Duodenal mucosa (tissue), 2 donors: Measurements from ENCODE around the gene ADGRG7.

Experiments
- H3K27ac ChIP-seq: one replicate; pipeline ENCODE4 v1.7.0; 2013; ENCODE audit warnings: low read depth, low read length
- H3K27me3 ChIP-seq, 2 donors: one replicate each; pipeline ENCODE4 v1.7.0; 2013; ENCODE audit warnings: low read length in 2 of 2, control low read depth in 1 of 2; ENCODE audit not compliant: insufficient read depth in 2 of 2, control insufficient read depth in 1 of 2
- H3K36me3 ChIP-seq, 2 donors: one replicate each; pipeline ENCODE4 v1.7.0; 2013; ENCODE audit warnings: low read length in 2 of 2, control low read depth in 1 of 2; ENCODE audit not compliant: insufficient read depth in 2 of 2, control insufficient read depth in 1 of 2
- H3K4me1 ChIP-seq, 2 donors: one replicate each; pipeline ENCODE4 v1.7.0; 2013; ENCODE audit warnings: low read length in 2 of 2, control low read depth in 1 of 2; ENCODE audit not compliant: insufficient read depth in 2 of 2, control insufficient read depth in 1 of 2
- H3K4me3 ChIP-seq, 2 donors: one replicate each; pipeline ENCODE4 v1.7.0; 2013; ENCODE audit warnings: low read length in 2 of 2, low read depth in 1 of 2
- H3K9ac ChIP-seq, 2 donors: one replicate each; pipeline ENCODE4 v1.7.0; 2013; ENCODE audit warnings: low read length in 2 of 2, low read depth in 1 of 2
- H3K9me3 ChIP-seq, 2 donors: one replicate each; pipeline ENCODE4 v1.7.0; 2013; ENCODE audit warnings: low read length in 2 of 2, control low read depth in 1 of 2; ENCODE audit not compliant: control insufficient read depth in 1 of 2

The ADGRG7 gene

DNA sequence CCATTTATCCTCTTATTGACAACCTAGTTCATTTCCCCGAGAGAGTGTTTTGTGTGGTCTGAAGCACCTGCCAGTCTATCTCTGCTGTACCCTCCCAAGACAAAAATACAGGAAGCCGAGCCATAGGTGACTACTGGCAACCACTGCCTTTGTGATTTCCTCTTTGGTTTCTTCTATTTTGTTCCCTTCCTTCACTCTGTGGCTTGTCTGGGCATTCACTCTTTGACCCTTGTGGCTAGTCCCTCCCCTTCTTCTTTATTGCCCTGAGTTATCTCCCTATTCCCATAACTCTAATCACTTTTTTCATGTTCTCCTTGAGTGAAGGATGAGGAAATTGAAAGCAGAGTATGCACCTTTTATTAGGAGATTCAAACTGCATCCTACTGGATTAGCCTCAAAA lies at the start of gene ADGRG7:
Gene ADGRG7, plus strand, starts transcription at position 297 of the 400 bp plus-strand sequence. CDS start 256 bp downstream, outside the sequence.
- Histone ChIP-seq H3K27me3 (no peaks in the 10 kb centered on the region), H3K36me3 (no peaks in the 10 kb centered on the region), H3K4me3 (peak within 1 kb of the TSS; percentile 71 to 89), H3K4me1 (peaks cover 5 to 11% of the 10 kb centered on the region in 2 donors), H3K9ac (peak within 1 kb of the TSS; percentile 69 to 81), H3K9me3 (no peaks in the 10 kb centered on the region), H3K27ac (peak within 1 kb of the TSS; percentile 39)

- Histone ChIP-seq H3K27me3 (no peaks in the 10 kb centered on the region), H3K9me3 (no peaks in the 10 kb centered on the region), H3K4me3 (no peak overlapping the region), H3K9ac (no peak overlapping the region), H3K27ac (no peak overlapping the region), H3K36me3 (no peaks in the 10 kb centered on the region), H3K4me1 (no peaks in the 10 kb centered on the region)
Observed at GRCh38 chr3:100560426-100560825, 49.0 kb upstream of the ADGRG7 start.

DNA sequence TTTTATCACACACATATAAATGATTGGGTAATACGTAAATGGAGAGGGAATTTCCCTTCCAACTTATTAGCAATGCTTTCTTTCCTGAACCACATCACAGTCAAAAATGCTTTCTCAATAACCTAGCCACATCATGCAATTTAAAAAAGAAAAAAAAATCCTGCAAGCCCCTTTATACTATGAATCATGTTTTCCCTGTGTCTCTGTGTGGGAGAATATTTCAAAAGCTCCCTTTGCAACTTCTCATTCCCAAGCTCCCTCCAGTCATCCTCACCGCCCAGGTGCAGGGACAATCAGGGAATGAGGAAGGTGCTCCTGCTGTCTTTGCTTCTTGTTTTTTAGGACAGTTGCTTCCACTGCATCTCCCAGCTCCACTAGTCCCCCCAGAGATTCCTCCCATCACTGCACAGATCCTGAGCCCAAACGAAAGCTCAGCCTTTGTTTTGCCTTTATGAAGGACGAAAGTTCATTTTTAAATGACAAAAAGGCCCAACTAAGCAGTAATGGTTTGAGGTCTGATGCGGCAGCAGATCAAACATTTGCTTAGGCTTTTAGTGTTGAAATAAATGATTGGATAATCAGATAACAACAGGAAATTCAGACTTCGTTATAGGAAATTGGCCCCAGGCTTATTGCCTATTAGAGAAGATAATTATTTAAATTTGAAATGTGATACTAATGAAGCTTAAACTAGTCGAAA lies 47.8 kb upstream of the ADGRG7 start:
- Histone ChIP-seq H3K9ac (no peak overlapping the region), H3K4me1 (no peaks in the 10 kb centered on the region), H3K36me3 (no peaks in the 10 kb centered on the region), H3K27me3 (no peaks in the 10 kb centered on the region), H3K4me3 (no peak overlapping the region), H3K9me3 (no peaks in the 10 kb centered on the region), H3K27ac (no peak overlapping the region)

DNA sequence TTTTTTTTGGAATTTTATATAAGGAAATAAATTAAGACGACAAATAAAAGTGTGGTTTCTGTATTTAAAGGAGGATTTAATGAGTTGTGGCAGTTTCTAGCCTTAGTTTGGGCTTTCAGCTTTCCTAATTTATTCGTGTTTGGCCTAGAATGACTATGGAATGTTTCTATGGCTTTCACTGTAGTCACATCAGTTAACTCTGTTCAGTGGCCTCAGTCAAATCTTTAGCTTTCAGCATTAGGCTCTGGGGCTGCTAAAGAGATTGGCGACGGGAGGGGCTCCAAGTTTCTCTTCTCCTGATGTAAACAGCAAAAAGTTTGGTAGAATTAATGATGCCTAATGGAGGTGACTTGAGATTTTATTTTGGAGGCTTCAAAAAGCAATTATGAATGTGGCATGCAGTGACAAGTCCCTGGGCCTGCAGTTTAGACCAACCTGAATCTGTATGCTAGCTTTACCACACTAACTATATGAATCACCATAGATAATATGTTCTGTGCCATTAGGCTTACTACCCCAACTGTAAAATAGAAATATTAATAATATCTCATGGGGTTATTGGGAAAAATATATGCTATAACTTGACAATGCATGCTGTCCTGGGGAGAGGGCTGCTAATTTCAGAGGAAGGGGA lies 47.1 kb upstream of the ADGRG7 start:
- H3K9ac ChIP-seq: no peak overlapping the region
- H3K27ac ChIP-seq: no peak overlapping the region
- H3K9me3 ChIP-seq: no peaks in the 10 kb centered on the region
- H3K4me1 ChIP-seq: no peaks in the 10 kb centered on the region
- no peak overlapping the region for H3K4me3 ChIP-seq
- no peaks in the 10 kb centered on the region for H3K36me3 ChIP-seq
- no peaks in the 10 kb centered on the region for H3K27me3 ChIP-seq

- H3K9me3 ChIP-seq: no peaks in the 10 kb centered on the region
- no peak overlapping the region for H3K9ac ChIP-seq
- H3K4me1 ChIP-seq: no peaks in the 10 kb centered on the region
- no peak overlapping the region for H3K27ac ChIP-seq
- H3K4me3 ChIP-seq: no peak overlapping the region
- no peaks in the 10 kb centered on the region for H3K27me3 ChIP-seq
- no peaks in the 10 kb centered on the region for H3K36me3 ChIP-seq
Observed at GRCh38 chr3:100563228-100563627, 46.2 kb upstream of the ADGRG7 start.

- Histone ChIP-seq H3K27ac (no peak overlapping the region), H3K9ac (no peak overlapping the region), H3K36me3 (no peaks in the 10 kb centered on the region), H3K4me1 (no peaks in the 10 kb centered on the region), H3K9me3 (no peaks in the 10 kb centered on the region), H3K27me3 (no peaks in the 10 kb centered on the region), H3K4me3 (no peak overlapping the region)
Observed at GRCh38 chr3:100563652-100564211, 45.7 kb upstream of the ADGRG7 start.

GRCh38 chr3:100570811-100571210 lies 38.6 kb upstream of the ADGRG7 start:
- no peaks in the 10 kb centered on the region for H3K9me3 ChIP-seq
- no peaks in the 10 kb centered on the region for H3K27me3 ChIP-seq
- H3K4me3 ChIP-seq: no peak overlapping the region

GRCh38 chr3:100574536-100574935 lies 34.9 kb upstream of the ADGRG7 start:
- no peak overlapping the region for H3K4me3 ChIP-seq
- H3K27ac ChIP-seq: no peak overlapping the region
- no peaks in the 10 kb centered on the region for H3K27me3 ChIP-seq
- H3K36me3 ChIP-seq: no peaks in the 10 kb centered on the region
- H3K9me3 ChIP-seq: no peaks in the 10 kb centered on the region
- no peak overlapping the region for H3K9ac ChIP-seq
- H3K4me1 ChIP-seq: peaks cover 4 to 9% of the 10 kb centered on the region in 2 donors

More at GRCh38 chr3:100570811-100571210, 38.6 kb upstream of the ADGRG7 start:
- Histone ChIP-seq H3K9ac (no peak overlapping the region), H3K27ac (no peak overlapping the region), H3K36me3 (no peaks in the 10 kb centered on the region), H3K4me1 (no peaks in the 10 kb centered on the region)

DNA sequence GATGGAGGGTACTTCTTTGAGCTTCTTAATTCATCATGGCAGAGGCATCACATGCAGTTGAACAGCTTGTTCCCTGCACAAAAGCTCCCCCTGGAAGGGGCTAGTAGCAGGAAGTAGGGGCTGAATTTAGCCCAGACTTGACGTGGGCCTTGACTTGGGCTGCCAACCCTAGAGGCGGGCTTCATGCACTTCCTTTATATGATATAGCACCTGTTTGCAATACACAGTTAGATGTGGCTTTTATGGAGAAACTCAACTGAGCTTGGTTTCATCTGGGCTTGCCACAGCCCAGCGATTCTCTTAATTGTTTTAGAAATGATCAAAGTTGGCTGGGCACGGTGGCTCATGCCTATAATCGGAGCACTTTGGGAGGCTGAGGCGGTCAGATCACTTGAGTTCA lies 33.7 kb upstream of the ADGRG7 start:
- Histone ChIP-seq H3K9ac (no peak overlapping the region), H3K36me3 (no peaks in the 10 kb centered on the region), H3K9me3 (no peaks in the 10 kb centered on the region), H3K27me3 (no peaks in the 10 kb centered on the region), H3K27ac (no peak overlapping the region), H3K4me1 (peaks cover 4 to 9% of the 10 kb centered on the region in 2 donors), H3K4me3 (no peak overlapping the region)

DNA sequence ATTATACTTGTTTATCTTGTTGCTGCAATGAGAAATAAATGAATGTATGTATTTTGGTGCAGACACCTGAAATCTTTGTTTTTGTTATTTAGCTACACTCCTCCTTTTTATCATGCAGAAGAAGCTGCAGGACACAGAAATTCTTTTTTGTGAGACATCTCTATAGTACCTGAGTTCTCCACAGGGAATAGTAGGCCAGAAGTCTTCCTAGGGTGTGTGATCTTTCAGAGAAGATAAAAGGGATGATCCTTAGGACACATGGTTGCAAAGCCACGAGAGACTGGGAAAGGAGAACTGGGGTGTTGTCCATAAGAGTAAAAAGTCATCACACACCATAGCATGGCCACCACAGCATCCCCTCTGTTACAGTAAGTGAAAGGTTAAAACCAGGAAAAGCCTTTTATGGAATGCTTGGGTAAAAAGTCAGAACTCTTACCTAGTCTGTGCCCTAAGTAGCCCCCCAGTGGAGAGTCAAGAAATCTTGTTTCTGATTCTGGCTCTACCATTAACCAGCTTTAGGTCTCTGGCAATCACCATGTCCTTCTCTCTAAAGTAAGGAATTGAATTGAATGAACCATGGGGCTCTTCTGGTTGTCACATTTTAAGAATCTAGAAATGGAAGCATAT lies 31.9 kb upstream of the ADGRG7 start:
- Histone ChIP-seq H3K9ac (no peak overlapping the region), H3K36me3 (no peaks in the 10 kb centered on the region), H3K4me3 (no peak overlapping the region)

More for the DNA sequence above, 31.9 kb upstream of the ADGRG7 start:
- Histone ChIP-seq H3K27me3 (no peaks in the 10 kb centered on the region), H3K9me3 (no peaks in the 10 kb centered on the region), H3K4me1 (peaks cover 4 to 13% of the 10 kb centered on the region in 2 donors), H3K27ac (no peak overlapping the region)
